ENCODE results near the gene NOP56. TPM values are rescaled to one million over a fixed set of nuclear protein-coding genes. Genes with fewer than 3 reads are reported as not detected.
A peak's percentile ranks its signal among the peaks of the same experiment; 100 is the strongest.

NOP56 gene
- total RNA-seq, 1 donor from 2014 or later: 517 TPM

DNA sequence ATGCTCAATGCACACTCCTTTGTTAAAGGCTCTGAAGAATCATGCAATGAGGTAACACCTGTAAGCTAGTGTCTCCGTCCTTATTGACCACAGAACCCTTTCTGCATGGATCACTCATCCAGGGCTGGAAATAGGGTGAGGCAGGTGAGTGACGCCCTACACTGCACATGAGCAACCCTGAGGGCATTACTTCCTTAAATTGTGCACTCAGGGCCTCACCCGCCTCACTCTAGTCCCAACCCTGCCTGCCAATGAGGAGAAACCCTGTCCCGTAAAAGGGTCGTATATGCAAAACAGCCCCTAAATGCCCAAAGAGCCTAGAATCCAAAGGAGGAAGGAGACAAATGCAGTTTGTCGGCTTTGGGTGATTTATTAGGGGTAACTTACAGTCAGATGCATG lies 33.6 kb upstream of the NOP56 start:
- Mint-ChIP-seq H3K4me3 (no peak overlapping the region), H3K4me1 (no peaks in the 10 kb centered on the region), H3K27ac (ENCODE audit: unreplicated experiment) (no peak overlapping the region), H3K9me3 (no peaks in the 10 kb centered on the region), H3K27me3 (ENCODE audit: low read depth) (peaks cover 72% of the 10 kb centered on the region), H3K36me3 (ENCODE audit: low read depth) (no peaks in the 10 kb centered on the region)
- TF ChIP-seq CTCF (conservative IDR thresholded peaks at IDR 0.05): no peak
- no peak for DNase-seq (ENCODE audit: low read depth, low spot score)

DNA sequence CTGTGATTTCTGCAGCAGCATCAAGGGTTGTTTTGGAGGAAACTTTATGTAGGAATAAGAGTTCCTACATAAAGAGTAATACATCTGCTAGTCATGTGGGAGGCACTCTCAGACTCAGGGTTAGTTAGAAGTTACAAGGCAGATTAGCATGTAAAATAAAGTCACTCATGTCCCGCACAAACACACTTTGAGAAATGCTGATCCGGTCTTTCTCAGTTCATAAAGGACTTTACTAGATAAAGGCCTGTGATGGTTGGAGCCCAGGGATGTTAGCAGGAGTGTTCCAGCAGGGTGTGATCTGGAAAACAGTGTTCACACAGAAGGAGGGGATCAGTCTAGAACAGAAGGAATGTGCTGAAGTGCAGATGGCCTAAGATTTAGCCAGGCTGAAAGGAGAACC lies 33.1 kb upstream of the NOP56 start:
- no peak for TF ChIP-seq CTCF (conservative IDR thresholded peaks at IDR 0.05)
- H3K4me3 Mint-ChIP-seq: no peak overlapping the region
- no peak for DNase-seq (ENCODE audit: low read depth, low spot score)
- no peaks in the 10 kb centered on the region for H3K4me1 Mint-ChIP-seq
- H3K36me3 Mint-ChIP-seq (ENCODE audit: low read depth): no peaks in the 10 kb centered on the region
- H3K27me3 Mint-ChIP-seq (ENCODE audit: low read depth): peaks cover 76% of the 10 kb centered on the region
- H3K9me3 Mint-ChIP-seq: no peaks in the 10 kb centered on the region
- H3K27ac Mint-ChIP-seq (ENCODE audit: unreplicated experiment): no peak overlapping the region

- no peaks in the 10 kb centered on the region for H3K4me1 Mint-ChIP-seq
- no peak overlapping the region for H3K27ac Mint-ChIP-seq (ENCODE audit: unreplicated experiment)
- H3K36me3 Mint-ChIP-seq (ENCODE audit: low read depth): no peaks in the 10 kb centered on the region
- TF ChIP-seq CTCF (conservative IDR thresholded peaks at IDR 0.05): no peak
- no peak for DNase-seq (ENCODE audit: low read depth, low spot score)
- H3K27me3 Mint-ChIP-seq (ENCODE audit: low read depth): peaks cover 77% of the 10 kb centered on the region
- H3K4me3 Mint-ChIP-seq: no peak overlapping the region
- H3K9me3 Mint-ChIP-seq: no peaks in the 10 kb centered on the region
Observed at GRCh38 chr20:2619961-2620595, 32.4 kb upstream of the NOP56 start.

- TF ChIP-seq CTCF (conservative IDR thresholded peaks at IDR 0.05): no peak
- H3K4me1 Mint-ChIP-seq: no peaks in the 10 kb centered on the region
- no peak overlapping the region for H3K4me3 Mint-ChIP-seq
- peak overlapping the region; percentile 67 for H3K27ac Mint-ChIP-seq (ENCODE audit: unreplicated experiment)
- peaks cover 62% of the 10 kb centered on the region for H3K27me3 Mint-ChIP-seq (ENCODE audit: low read depth)
- DNase-seq (ENCODE audit: low read depth, low spot score): no peak
- no peaks in the 10 kb centered on the region for H3K9me3 Mint-ChIP-seq
- no peaks in the 10 kb centered on the region for H3K36me3 Mint-ChIP-seq (ENCODE audit: low read depth)
Observed at GRCh38 chr20:2624190-2624589, 28.2 kb upstream of the NOP56 start.

DNA sequence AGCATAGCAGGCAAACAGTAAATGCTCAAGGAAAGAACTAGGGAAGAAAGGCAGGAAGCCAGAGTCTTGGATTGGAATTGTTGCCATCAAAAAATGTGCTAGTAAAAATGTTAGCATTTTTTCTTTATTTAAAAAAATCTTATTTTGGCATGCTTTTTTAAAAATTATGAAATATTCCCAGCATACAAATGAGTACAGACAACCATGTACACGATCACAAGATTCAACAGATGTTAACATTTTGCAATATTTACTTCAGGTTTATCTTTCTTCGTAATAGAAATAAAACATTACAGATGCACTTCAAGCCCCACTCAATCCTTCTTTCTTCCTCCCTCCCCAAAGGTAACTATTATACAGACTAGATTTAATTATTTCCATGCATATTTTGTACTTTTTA lies 27.4 kb upstream of the NOP56 start:
- Mint-ChIP-seq H3K4me3 (no peak overlapping the region), H3K36me3 (ENCODE audit: low read depth) (no peaks in the 10 kb centered on the region), H3K4me1 (no peaks in the 10 kb centered on the region), H3K27me3 (ENCODE audit: low read depth) (peaks cover 56% of the 10 kb centered on the region), H3K27ac (ENCODE audit: unreplicated experiment) (no peak overlapping the region), H3K9me3 (no peaks in the 10 kb centered on the region)
- TF ChIP-seq CTCF (conservative IDR thresholded peaks at IDR 0.05): no peak
- DNase-seq (ENCODE audit: low read depth, low spot score): no peak

Measured in neural crest cell (in vitro differentiated cells).